Right atrium auricular region (tissue), 2 donors: Measurements from ENCODE around the gene KCNQ1OT1. TPM values are rescaled to one million over a fixed set of nuclear protein-coding genes. Genes with fewer than 3 reads are reported as not detected.

Source experiments
- DNase-seq: peaks from one replicate; pipeline ENCODE4 v3.0.0-alpha.2; 2019; ENCODE audit warnings: low spot score
- H3K27ac ChIP-seq, 2 donors: fragments of 200-600 bp; sonication (generic); 1 replicate in 1 of 2; 2 replicates in 1 of 2; pipeline ENCODE4 v1.5.1; 2016 to 2019
- H3K27me3 ChIP-seq, 2 donors: fragments of 200-600 bp; sonication (generic); one replicate each; pipeline versions ENCODE4 v1.5.1 to v1.6.0; 2017 to 2019
- H3K36me3 ChIP-seq: fragments of 200-600 bp; sonication (generic); one replicate; pipeline ENCODE4 v1.5.1; 2016
- H3K4me1 ChIP-seq, 2 donors: fragments of 200-600 bp; sonication (generic); one replicate each; pipeline versions ENCODE4 v1.5.1 to v1.6.0; 2017 to 2019
- H3K4me3 ChIP-seq, 2 donors: fragments of 200-600 bp; sonication (generic); 1 replicate in 1 of 2; 2 replicates in 1 of 2; pipeline ENCODE4 v1.5.1; 2017 to 2019; ENCODE audit warnings: mild to moderate bottlenecking in 1 of 2, moderate library complexity in 1 of 2
- H3K9me3 ChIP-seq, 2 donors: fragments of 200-600 bp; sonication (generic); one replicate each; pipeline ENCODE4 v1.5.1; 2019
- CTCF ChIP-seq, 2 donors: fragments of 200-600 bp; sonication (generic); IDR thresholded peaks; one replicate each; pipeline ENCODE4 v1.5.1; 2019; ENCODE audit warnings: antibody characterized with exemption in 2 of 2
- total RNA-seq, 2 donors: library from RNA; depleted of rRNA; stranded (reverse); fragments of >200 nt; gene quantifications; one replicate each; pipeline ENCODE4 v1.1.0, GENCODE V29; 2016

KCNQ1OT1 gene
- total RNA-seq, 2 donors from 2014 or later, result 0.35 to 0.37 TPM

GRCh38 chr11:2562890-2563212 lies 136.9 kb downstream of the KCNQ1OT1 start:
- Histone ChIP-seq H3K4me1 (peaks cover 0 to 14% of the 10 kb centered on the region in 2 donors), H3K9me3 (no peaks in the 10 kb centered on the region), H3K27me3 (no peaks in the 10 kb centered on the region), H3K36me3 (no peaks in the 10 kb centered on the region), H3K27ac (no peak overlapping the region), H3K4me3 (no peak overlapping the region)
- TF ChIP-seq CTCF (IDR thresholded peaks at IDR 0.05), result no peak
- DNase-seq, result no peak

DNA sequence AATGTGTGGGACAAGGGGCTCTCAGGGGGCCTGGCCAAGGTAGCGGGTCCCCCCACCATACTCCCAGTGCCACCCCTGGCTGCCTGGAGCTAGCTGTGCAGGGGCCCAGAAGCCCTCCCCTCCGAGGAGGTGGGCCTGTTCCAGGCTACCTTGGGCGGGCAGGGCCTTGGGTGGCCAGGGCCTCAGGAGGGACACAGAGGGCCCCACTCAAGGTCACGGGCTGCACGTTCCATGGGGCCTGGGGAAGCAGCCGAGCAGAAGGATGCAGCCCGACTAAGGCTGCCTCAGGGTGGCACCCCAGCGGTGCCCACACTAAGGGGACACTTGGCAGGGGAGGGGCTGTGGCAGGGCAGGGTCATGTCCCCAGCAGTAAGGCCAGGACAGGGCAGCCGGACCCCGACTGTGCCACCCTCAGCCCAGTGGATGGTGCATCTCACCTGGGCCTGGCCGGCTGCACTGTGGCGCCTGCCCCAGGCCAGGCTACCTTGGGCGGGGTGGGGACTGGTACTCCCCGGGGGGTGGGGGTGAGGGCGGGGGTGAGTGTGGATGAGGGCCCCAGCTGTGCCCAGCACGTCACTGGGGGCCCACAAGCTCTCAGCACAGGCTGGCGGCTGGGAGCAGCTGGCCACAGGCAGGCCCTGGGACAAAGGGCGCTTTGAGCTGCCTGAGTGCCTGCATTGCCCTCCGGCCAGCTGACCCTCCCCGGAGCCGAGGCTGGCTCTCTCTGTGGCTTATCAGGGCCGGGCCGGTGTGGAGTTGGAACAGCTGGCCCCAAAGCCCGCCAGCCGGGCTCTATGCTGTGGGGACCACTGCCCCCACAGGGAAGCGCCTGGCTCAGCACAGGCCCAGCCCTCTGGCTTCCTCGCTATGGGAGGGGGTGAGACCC lies 137.9 kb downstream of the KCNQ1OT1 start:
- DNase-seq, result no peak

GRCh38 chr11:2559527-2560311 lies 140.1 kb downstream of the KCNQ1OT1 start:
- Histone ChIP-seq H3K4me3 (no peak overlapping the region), H3K27me3 (no peaks in the 10 kb centered on the region), H3K27ac (no peak overlapping the region), H3K4me1 (peaks cover 0 to 14% of the 10 kb centered on the region in 2 donors), H3K36me3 (no peaks in the 10 kb centered on the region), H3K9me3 (no peaks in the 10 kb centered on the region)
- no peak for TF ChIP-seq CTCF (IDR thresholded peaks at IDR 0.05)
- DNase-seq, result no peak

More for the DNA sequence above, 137.9 kb downstream of the KCNQ1OT1 start:
- H3K4me1 ChIP-seq, result peaks cover 0 to 14% of the 10 kb centered on the region in 2 donors
- no peak overlapping the region for H3K27ac ChIP-seq
- H3K4me3 ChIP-seq, result no peak overlapping the region
- no peaks in the 10 kb centered on the region for H3K36me3 ChIP-seq
- H3K9me3 ChIP-seq, result no peaks in the 10 kb centered on the region
- TF ChIP-seq CTCF (IDR thresholded peaks at IDR 0.05), result no peak
- H3K27me3 ChIP-seq, result no peaks in the 10 kb centered on the region

- Histone ChIP-seq H3K4me1 (peaks cover 0 to 14% of the 10 kb centered on the region in 2 donors), H3K4me3 (no peak overlapping the region), H3K36me3 (no peaks in the 10 kb centered on the region), H3K9me3 (no peaks in the 10 kb centered on the region), H3K27me3 (no peaks in the 10 kb centered on the region), H3K27ac (no peak overlapping the region)
- TF ChIP-seq CTCF (IDR thresholded peaks at IDR 0.05), result no peak
- DNase-seq, result no peak
These were observed 140.8 kb downstream of the KCNQ1OT1 start for GRCh38 chr11:2558861-2559526.

GRCh38 chr11:2558397-2558796 lies 141.4 kb downstream of the KCNQ1OT1 start:
- H3K4me1 ChIP-seq, result peaks cover 0 to 14% of the 10 kb centered on the region in 2 donors
- no peaks in the 10 kb centered on the region for H3K36me3 ChIP-seq
- no peaks in the 10 kb centered on the region for H3K9me3 ChIP-seq
- no peak overlapping the region for H3K4me3 ChIP-seq
- no peak for TF ChIP-seq CTCF (IDR thresholded peaks at IDR 0.05)
- no peaks in the 10 kb centered on the region for H3K27me3 ChIP-seq
- no peak overlapping the region for H3K27ac ChIP-seq
- DNase-seq, result no peak

Other genes with a start within 250 kb of the KCNQ1OT1 start
- gene CDKN1C, start 185.8 kb upstream of the KCNQ1OT1 start, total RNA-seq, result 10 to 100 TPM; 17.2 to 28.7 TPM
- gene PHLDA2, start 229.4 kb upstream of the KCNQ1OT1 start, total RNA-seq, result 1 to 10 TPM; 1.8 to 2.6 TPM